Liver (tissue), 3 donors: ENCODE results near the gene MAD2L2.

ENCODE experiments used
- CTCF ChIP-seq: fragments of 150-350 bp; IDR thresholded peaks from 2 replicates; pipeline ENCODE4 v1.5.1; 2017; ENCODE audit warnings: improper control_type of control experiment, low read depth, low read length; ENCODE audit not compliant: missing input control
- EGR1 ChIP-seq, 2 donors: IDR thresholded peaks; 2 replicates each; pipeline ENCODE4 v1.6.1; 2016 to 2018; ENCODE audit warnings: antibody characterized with exemption in 2 of 2, low read depth in 2 of 2
- GABPA ChIP-seq, 2 donors: IDR thresholded peaks in 1 of 2; conservative IDR thresholded peaks in 1 of 2; 2 replicates each; pipeline ENCODE4 v1.6.1; 2016; ENCODE audit warnings: antibody characterized with exemption in 2 of 2, mild to moderate bottlenecking in 1 of 2, moderate library complexity in 1 of 2
- JUND ChIP-seq, 2 donors: IDR thresholded peaks; 2 replicates each; pipeline ENCODE4 v1.6.1; 2016; ENCODE audit warnings: antibody characterized with exemption in 2 of 2
- MAX ChIP-seq: IDR thresholded peaks from 2 replicates; pipeline ENCODE4 v1.6.1; 2016; ENCODE audit warnings: antibody characterized with exemption
- NR2F2 ChIP-seq: IDR thresholded peaks from 2 replicates; pipeline ENCODE4 v1.6.1; 2016; ENCODE audit warnings: antibody characterized with exemption
- SP1 ChIP-seq: IDR thresholded peaks from 2 replicates; pipeline ENCODE4 v1.6.1; 2018; ENCODE audit warnings: antibody characterized with exemption, mild to moderate bottlenecking
- donor health status: healthy.
- donor health status: healthy.

GRCh38 chr1:11697893-11698210, 16.9 kb upstream of the MAD2L2 start:
- no peak for TF ChIP-seq JUND (IDR thresholded peaks at IDR 0.05)
- no peak for TF ChIP-seq CTCF
- no peak for TF ChIP-seq GABPA (IDR thresholded peaks at IDR 0.05 in 1 of 2, conservative IDR thresholded peaks at IDR 0.05 in 1 of 2)
- TF ChIP-seq EGR1 (IDR thresholded peaks at IDR 0.05; ENCODE audit: low read depth in 2 of 2), result no peak
- TF ChIP-seq SP1, result no peak
- TF ChIP-seq NR2F2, result no peak
- no peak for TF ChIP-seq MAX
